ENCODE measurements around the gene MED9.

The MED9 gene

GRCh38 chr17:17494499-17494869, 17.7 kb downstream of the MED9 start:
- H3K79me2 ChIP-seq (ENCODE audit: insufficient read depth, low read length), result no peaks in the 10 kb centered on the region
- H3K9ac ChIP-seq (ENCODE audit: low read length), result no peak overlapping the region
- H3K36me3 ChIP-seq (ENCODE audit: insufficient read depth, low read length), result peaks cover 33% of the 10 kb centered on the region
- no peak overlapping the region for H3K27ac ChIP-seq (ENCODE audit: low read depth, low read length, poor library complexity, severe bottlenecking)
- no peaks in the 10 kb centered on the region for H3K27me3 ChIP-seq (ENCODE audit: insufficient read depth, low read length)
- peaks cover 3% of the 10 kb centered on the region for H3K4me1 ChIP-seq (ENCODE audit: insufficient read depth, low read length, severe bottlenecking)
- H2AFZ ChIP-seq (ENCODE audit: low read length), result no peak overlapping the region
- no peaks in the 10 kb centered on the region for H4K20me1 ChIP-seq (ENCODE audit: insufficient read depth, low read length)
- H3F3A ChIP-seq (ENCODE audit: insufficient read depth, low read length), result no peaks in the 10 kb centered on the region
- H3K9me2 ChIP-seq (ENCODE audit: low read depth, low read length), result no peaks in the 10 kb centered on the region
- H3K4me3 ChIP-seq (ENCODE audit: low read depth, low read length, poor library complexity, severe bottlenecking), result no peak overlapping the region
- no peaks in the 10 kb centered on the region for H3K9me3 ChIP-seq (ENCODE audit: low read length)
- no peak overlapping the region for H3K4me2 ChIP-seq (ENCODE audit: low read length)
- TF ChIP-seq EZH2 (IDR thresholded peaks at IDR 0.05; ENCODE audit: borderline replicate concordance, low read length) (no peak), CTCF (IDR thresholded peaks at IDR 0.05; ENCODE audit: low read length) (no peak)

- H3K9ac ChIP-seq (ENCODE audit: low read length), result no peak overlapping the region
- no peak overlapping the region for H3K27ac ChIP-seq (ENCODE audit: low read depth, low read length, poor library complexity, severe bottlenecking)
- no peak overlapping the region for H3K4me2 ChIP-seq (ENCODE audit: low read length)
Measured at GRCh38 chr17:17494870-17495535, 18.2 kb downstream of the MED9 start.

GRCh38 chr17:17495536-17496188, 18.9 kb downstream of the MED9 start:
- no peaks in the 10 kb centered on the region for H3K27me3 ChIP-seq (ENCODE audit: insufficient read depth, low read length)
- peaks cover 3% of the 10 kb centered on the region for H3K4me1 ChIP-seq (ENCODE audit: insufficient read depth, low read length, severe bottlenecking)
- H3K4me2 ChIP-seq (ENCODE audit: low read length), result no peak overlapping the region
- H3K9me3 ChIP-seq (ENCODE audit: low read length), result no peaks in the 10 kb centered on the region
- no peak overlapping the region for H3K27ac ChIP-seq (ENCODE audit: low read depth, low read length, poor library complexity, severe bottlenecking)
- peaks cover 24% of the 10 kb centered on the region for H3K36me3 ChIP-seq (ENCODE audit: insufficient read depth, low read length)
- H3K79me2 ChIP-seq (ENCODE audit: insufficient read depth, low read length), result no peaks in the 10 kb centered on the region
- H4K20me1 ChIP-seq (ENCODE audit: insufficient read depth, low read length), result no peaks in the 10 kb centered on the region
- no peak overlapping the region for H3K4me3 ChIP-seq (ENCODE audit: low read depth, low read length, poor library complexity, severe bottlenecking)
- H3K9ac ChIP-seq (ENCODE audit: low read length), result no peak overlapping the region
- no peaks in the 10 kb centered on the region for H3F3A ChIP-seq (ENCODE audit: insufficient read depth, low read length)
- H3K9me2 ChIP-seq (ENCODE audit: low read depth, low read length), result no peaks in the 10 kb centered on the region
- no peak for TF ChIP-seq CTCF (IDR thresholded peaks at IDR 0.05; ENCODE audit: low read length)
- TF ChIP-seq EZH2 (IDR thresholded peaks at IDR 0.05; ENCODE audit: borderline replicate concordance, low read length), result no peak
- H2AFZ ChIP-seq (ENCODE audit: low read length), result no peak overlapping the region

More at GRCh38 chr17:17494870-17495535, 18.2 kb downstream of the MED9 start:
- Histone ChIP-seq H3K9me3 (ENCODE audit: low read length) (no peaks in the 10 kb centered on the region), H2AFZ (ENCODE audit: low read length) (no peak overlapping the region), H3K79me2 (ENCODE audit: insufficient read depth, low read length) (no peaks in the 10 kb centered on the region), H3F3A (ENCODE audit: insufficient read depth, low read length) (no peaks in the 10 kb centered on the region), H3K36me3 (ENCODE audit: insufficient read depth, low read length) (peaks cover 29% of the 10 kb centered on the region), H3K27me3 (ENCODE audit: insufficient read depth, low read length) (no peaks in the 10 kb centered on the region), H3K9me2 (ENCODE audit: low read depth, low read length) (no peaks in the 10 kb centered on the region), H3K4me3 (ENCODE audit: low read depth, low read length, poor library complexity, severe bottlenecking) (no peak overlapping the region), H3K4me1 (ENCODE audit: insufficient read depth, low read length, severe bottlenecking) (peaks cover 3% of the 10 kb centered on the region), H4K20me1 (ENCODE audit: insufficient read depth, low read length) (no peaks in the 10 kb centered on the region)
- TF ChIP-seq CTCF (IDR thresholded peaks at IDR 0.05; ENCODE audit: low read length), result no peak
- no peak for TF ChIP-seq EZH2 (IDR thresholded peaks at IDR 0.05; ENCODE audit: borderline replicate concordance, low read length)
